Mucosa of descending colon (tissue), 3 donors: ENCODE results near the gene DTX4. TPM values are rescaled to one million over a fixed set of nuclear protein-coding genes. Genes with fewer than 3 reads are reported as not detected.
A peak's percentile ranks its signal among the peaks of the same experiment; 100 is the strongest.
"Not testable (repeated sequence)": the region's sequence is repeated elsewhere in the genome, so short reads cannot be mapped to it uniquely, and the experiment has no call there.

ENCODE experiments used
- ATAC-seq: fragments of 200-7000 bp; cut with Tn5 transposase; one replicate; pipeline ENCODE4 v1.9.1; 2020; ENCODE audit warnings: mild to moderate bottlenecking, moderate library complexity
- DNase-seq, 3 donors: peaks; one replicate each; pipeline ENCODE4 v3.0.0-alpha.2; 2020
- H3K36me3 ChIP-seq: fragments of 200-600 bp; one replicate; pipeline ENCODE4 v1.8.0; 2021; ENCODE audit warnings: low read depth, mild to moderate bottlenecking
- H3K4me1 ChIP-seq: fragments of 200-600 bp; one replicate; pipeline ENCODE4 v1.8.0; 2021; ENCODE audit warnings: low read depth, mild to moderate bottlenecking
- H3K4me3 ChIP-seq: fragments of 200-600 bp; one replicate; pipeline ENCODE4 v1.8.0; 2021; ENCODE audit warnings: mild to moderate bottlenecking
- H3K9me3 ChIP-seq: fragments of 200-600 bp; one replicate; pipeline ENCODE4 v1.8.0; 2021; ENCODE audit warnings: mild to moderate bottlenecking
- intact Hi-C, 2 donors: fragments of 100-400 bp; cut with DNase I in 1 of 2; cut with micrococcal nuclease in 1 of 2; formaldehyde crosslinking; loops; one replicate each; pipeline versions ENCODE4 v1.11.0 to v1.11.1; 2022; cut with DNase I, micrococcal nuclease
- long read RNA-seq, 2 donors: library from polyadenylated mRNA; unstranded; transcript quantifications; one replicate each; pipeline ENCODE4 v2.0.0, GENCODE V29; 2019 to 2021
- total RNA-seq, 3 donors: library from RNA; stranded (reverse); fragmentation: NEBNext Ultra II Directional in 2 of 3; extraction: Animal tissue kit (Norgen Biotek cat#: 25700) in 2 of 3; gene quantifications; one replicate each; pipeline versions ENCODE4 v1.2.1 to v1.2.4, GENCODE V29; 2021 to 2023
- TF ChIP-seq, protein P1 (sequence below): fragments of 200-600 bp; IDR thresholded peaks from one replicate; pipeline ENCODE4 v1.8.0; 2022; ENCODE audit warnings: antibody characterized with exemption, mild to moderate bottlenecking
- donor health status: DM: no; HTN: no; CAD: no; lungs with moderate emphysema.
- donor health status: DM: no; HTN: no; CAD: no.
- donor health status: DM: no; HTN: yes; CAD: no.

DTX4 gene
- 10 to 100 TPM; 37.4 to 95.7 (median 53.8) TPM for total RNA-seq
- long read RNA-seq, donor 1, partial matches to known transcripts, result 7 of 34 reads
- long read RNA-seq, donor 1, other reads (novel, unspliced or antisense), result 23 of 34 reads
- long read RNA-seq, donor 2, partial matches to known transcripts, result 2 of 8 reads
- long read RNA-seq, donor 2, other reads (novel, unspliced or antisense), result 6 of 8 reads

DNA sequence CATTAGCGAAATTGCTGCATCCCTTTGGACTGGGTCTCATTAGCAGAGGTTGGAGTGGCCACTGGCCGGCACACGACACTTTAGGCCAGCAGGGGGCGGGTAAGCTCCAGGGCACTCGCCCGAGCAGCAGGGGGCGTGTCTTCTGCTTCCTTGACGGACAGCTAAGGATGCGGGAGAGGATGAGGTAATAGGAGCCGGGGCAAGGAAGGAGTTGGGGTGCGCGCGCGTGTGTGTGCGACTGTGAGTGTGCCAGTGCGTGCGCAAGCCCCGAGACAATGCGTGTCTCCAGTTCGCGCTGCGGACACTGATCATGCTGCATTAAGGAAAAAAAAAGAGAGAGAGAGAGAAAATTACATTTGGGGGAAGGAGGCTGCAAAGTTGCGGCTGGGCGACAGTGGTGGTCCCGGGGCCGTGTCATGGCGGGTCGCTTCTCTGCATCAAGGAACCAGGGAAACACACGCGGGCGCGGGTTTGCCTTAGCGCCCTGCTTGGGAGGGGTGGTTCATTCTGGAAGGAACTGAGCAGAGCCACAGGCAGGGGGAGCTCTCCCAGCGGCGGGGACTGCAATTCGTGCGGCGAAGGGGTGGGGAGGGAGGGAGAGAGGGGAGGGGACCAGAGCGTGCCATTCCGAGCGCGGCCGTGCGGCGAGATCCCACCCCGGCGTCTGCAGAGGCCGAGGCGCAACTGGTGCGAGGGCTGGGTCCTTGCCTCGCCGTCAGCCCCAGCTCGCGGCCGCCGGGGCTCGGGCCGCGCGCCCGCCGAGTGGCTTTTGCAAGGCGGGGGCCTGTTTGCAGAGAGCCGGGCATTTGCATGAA lies at the start of gene DTX4:
Gene DTX4 (plus strand): TSS at position 625 of the 815 bp plus-strand sequence. CDS start 464 bp downstream, outside the sequence.
- intact Hi-C loops, result loop anchor here in 1 of 2 donors (1.0 kb wide), 1 partner anchor 35 kb away; no protein-coding TSS in a partner anchor
- Histone ChIP-seq H3K9me3 (no peaks in the 10 kb centered on the region), H3K4me1 (peaks cover 20% of the 10 kb centered on the region), H3K4me3 (peak within 1 kb of the TSS; percentile 66), H3K36me3 (no peaks in the 10 kb centered on the region)
- TF ChIP-seq, protein P1, sequence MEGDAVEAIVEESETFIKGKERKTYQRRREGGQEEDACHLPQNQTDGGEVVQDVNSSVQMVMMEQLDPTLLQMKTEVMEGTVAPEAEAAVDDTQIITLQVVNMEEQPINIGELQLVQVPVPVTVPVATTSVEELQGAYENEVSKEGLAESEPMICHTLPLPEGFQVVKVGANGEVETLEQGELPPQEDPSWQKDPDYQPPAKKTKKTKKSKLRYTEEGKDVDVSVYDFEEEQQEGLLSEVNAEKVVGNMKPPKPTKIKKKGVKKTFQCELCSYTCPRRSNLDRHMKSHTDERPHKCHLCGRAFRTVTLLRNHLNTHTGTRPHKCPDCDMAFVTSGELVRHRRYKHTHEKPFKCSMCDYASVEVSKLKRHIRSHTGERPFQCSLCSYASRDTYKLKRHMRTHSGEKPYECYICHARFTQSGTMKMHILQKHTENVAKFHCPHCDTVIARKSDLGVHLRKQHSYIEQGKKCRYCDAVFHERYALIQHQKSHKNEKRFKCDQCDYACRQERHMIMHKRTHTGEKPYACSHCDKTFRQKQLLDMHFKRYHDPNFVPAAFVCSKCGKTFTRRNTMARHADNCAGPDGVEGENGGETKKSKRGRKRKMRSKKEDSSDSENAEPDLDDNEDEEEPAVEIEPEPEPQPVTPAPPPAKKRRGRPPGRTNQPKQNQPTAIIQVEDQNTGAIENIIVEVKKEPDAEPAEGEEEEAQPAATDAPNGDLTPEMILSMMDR, result peak; percentile 76
- DNase-seq (peak; percentile 95 to 99 (median 96)), ATAC-seq (peak; percentile 80)

- Histone ChIP-seq H3K36me3 (peaks cover 3% of the 10 kb centered on the region), H3K4me3 (no peak overlapping the region), H3K9me3 (peaks cover 15% of the 10 kb centered on the region), H3K4me1 (peaks cover 5% of the 10 kb centered on the region)
- peak; percentile 85 to 92 (median 90) for DNase-seq
- TF ChIP-seq, protein P1, result peak; percentile 97
- intact Hi-C loops, result no loop called here
- peak; percentile 99 for ATAC-seq
Observed at GRCh38 chr11:59135648-59136461, 36.1 kb upstream of the DTX4 start.

DNA sequence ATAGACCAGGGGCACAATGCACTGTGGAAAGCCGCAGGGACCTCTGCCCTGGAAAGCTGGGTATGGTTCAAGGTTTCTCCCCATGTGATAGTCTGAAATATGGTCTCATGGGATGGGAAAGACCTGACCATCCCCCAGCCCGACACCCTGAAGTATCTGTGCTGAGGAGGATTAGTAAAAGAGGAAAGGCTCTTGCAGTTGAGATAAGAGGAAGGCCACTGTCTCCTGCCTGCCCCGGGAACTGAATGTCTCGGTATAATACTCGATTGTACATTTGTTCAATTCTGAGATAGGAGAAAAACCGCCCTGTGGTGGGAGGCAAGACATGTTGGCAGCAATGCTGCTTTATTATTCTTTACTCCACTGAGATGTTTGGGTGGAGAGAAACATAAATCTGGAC lies 35.4 kb upstream of the DTX4 start:
- DNase-seq, H3K36me3 ChIP-seq, ATAC-seq, intact Hi-C loops, H3K4me3 ChIP-seq, H3K4me1 ChIP-seq: not testable (repeated sequence)
- peaks cover 11% of the 10 kb centered on the region for H3K9me3 ChIP-seq

DNA sequence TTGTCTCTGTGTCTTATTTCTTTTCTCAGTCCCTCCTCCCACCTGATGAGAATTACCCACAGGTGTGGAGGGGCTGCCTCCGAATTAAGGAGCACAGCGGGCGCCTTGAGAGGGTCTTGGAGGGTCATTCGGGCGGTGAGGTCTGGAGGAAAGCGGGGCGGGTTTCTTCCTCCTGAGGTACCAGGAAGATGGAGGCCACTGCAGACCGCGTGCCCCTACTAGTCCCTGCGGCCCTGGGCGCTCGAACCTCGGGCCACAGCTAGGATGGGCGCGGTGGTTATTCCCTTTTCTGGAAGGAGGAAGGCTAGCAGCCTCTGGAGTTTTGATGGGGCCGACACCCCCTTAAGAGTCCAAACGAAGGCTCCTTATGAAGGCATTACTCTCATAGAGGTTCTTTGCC lies 34.7 kb upstream of the DTX4 start:
- TF ChIP-seq, protein P1, result no peak
- no peak for ATAC-seq
- H3K9me3 ChIP-seq, result peaks cover 5% of the 10 kb centered on the region
- peaks cover 3% of the 10 kb centered on the region for H3K36me3 ChIP-seq
- H3K4me3 ChIP-seq, result no peak overlapping the region
- intact Hi-C loops, result no loop called here
- H3K4me1 ChIP-seq, result peaks cover 10% of the 10 kb centered on the region
- DNase-seq, result peak in 1 of 3 donors; percentile 44

- Histone ChIP-seq H3K9me3 (no peaks in the 10 kb centered on the region), H3K4me1 (peaks cover 17% of the 10 kb centered on the region), H3K36me3 (peaks cover 3% of the 10 kb centered on the region), H3K4me3 (no peak overlapping the region)
- TF ChIP-seq, protein P1, result no peak
- ATAC-seq (no peak), DNase-seq (no peak)
- intact Hi-C loops, result no loop called here
Observed at GRCh38 chr11:59138643-59139042, 33.3 kb upstream of the DTX4 start.
